HepG2 (cell line): Measurements from ENCODE around the gene USE1. TPM values are rescaled to one million over a fixed set of nuclear protein-coding genes. Genes with fewer than 3 reads are reported as not detected.

Source experiments
- ATAC-seq: fragments of 200-7000 bp; cut with Tn5 transposase; 3 replicates; pipeline ENCODE4 v1.9.1; 2020; ENCODE audit warnings: mild to moderate bottlenecking, moderate library complexity
- BruUV-seq: library from RNA; stranded (reverse); fragments of 400-500 nt; replicated peaks from 2 replicates; lab custom pipeline; 2021; lab: Mats Ljungman, UMichigan
- CTCF ChIA-PET: fragments of 300-600 bp; formaldehyde crosslinking; extraction: SDS; loops from one replicate; lab custom pipeline; 2021; ENCODE audit warnings: low total read pairs, inconsistent platforms, low intra/inter-chr PET ratio; lab: Yijun Ruan, JAX
- POLR2A ChIA-PET: fragments of 350-600 bp; sonication (Branson Sonifier 250); formaldehyde crosslinking; loops from one replicate; lab custom pipeline; 2020; ENCODE audit warnings: antibody characterized with exemption, inconsistent platforms; lab: Yijun Ruan, JAX
- DNase-seq: peaks from one replicate; pipeline ENCODE4 v3.0.0-alpha.2; 2015; ENCODE audit warnings: low spot score
- FAIRE-seq: peaks from 3 replicates; lab custom pipeline; 2011; peaks lifted over from hg19 to GRCh38; lab: Jason Lieb, UNC
- H2AFZ ChIP-seq: one replicate; pipeline ENCODE4 v1.6.1; 2011; ENCODE audit warnings: low read length, inconsistent platforms
- H3K27ac ChIP-seq: fragments of 300-600 bp; 3 replicates; pipeline ENCODE4 v1.8.0; 2011; ENCODE audit warnings: mixed run types, mild to moderate bottlenecking, mixed read lengths, low read length, inconsistent platforms; ENCODE audit not compliant: insufficient read depth; ENCODE audit errors: extremely low read length
- H3K27me3 ChIP-seq, 2 experiments: fragments of 200-600 bp in 1 of 2; 2 replicates in 1 of 2; 3 replicates in 1 of 2; pipeline versions ENCODE4 v1.6.0 to v1.8.0; 2011; ENCODE audit warnings: low read length in 2 of 2, mild to moderate bottlenecking in 2 of 2, moderate library complexity in 2 of 2, inconsistent platforms in 1 of 2; ENCODE audit not compliant: insufficient read depth in 2 of 2, control insufficient read depth in 1 of 2
- H3K36me3 ChIP-seq, 2 experiments: fragments of 200-600 bp in 1 of 2; replicated peaks in 1 of 2; 2 replicates in 1 of 2; 3 replicates in 1 of 2; pipeline versions ENCODE4 v1.5.1 to v1.8.0; 2011; ENCODE audit warnings: low read length in 2 of 2, inconsistent platforms in 1 of 2; ENCODE audit not compliant: insufficient read depth in 2 of 2, control insufficient read depth in 1 of 2
- H3K4me1 ChIP-seq: 2 replicates; pipeline ENCODE4 v1.5.1; 2012; ENCODE audit warnings: low read length, inconsistent platforms; ENCODE audit not compliant: insufficient read depth
- H3K4me2 ChIP-seq: 2 replicates; pipeline ENCODE4 v1.6.0; 2011; ENCODE audit warnings: low read depth, low read length, inconsistent platforms
- H3K4me3 ChIP-seq, 3 experiments: fragments of 200-600 bp in 1 of 3; sonication (generic), shearing (Covaris generic) in 1 of 3; replicated peaks in 1 of 3; 2 replicates each; pipeline ENCODE4 v1.5.1; 2011 to 2016; ENCODE audit warnings: low read length in 3 of 3, inconsistent platforms in 2 of 3, low read depth in 2 of 3, mild to moderate bottlenecking in 2 of 3, control low read depth in 1 of 3, mixed read lengths in 1 of 3; ENCODE audit not compliant: insufficient read depth in 1 of 3
- H3K79me2 ChIP-seq: one replicate; pipeline ENCODE4 v1.6.1; 2011; ENCODE audit warnings: low read length, inconsistent platforms; ENCODE audit not compliant: insufficient read depth
- H3K9ac ChIP-seq: 2 replicates; pipeline ENCODE4 v1.6.0; 2011; ENCODE audit warnings: mild to moderate bottlenecking, low read depth, low read length, inconsistent platforms; ENCODE audit not compliant: insufficient read depth
- H3K9me3 ChIP-seq: 2 replicates; pipeline ENCODE4 v1.5.1; 2012; ENCODE audit warnings: mild to moderate bottlenecking, low read length
- H4K20me1 ChIP-seq: 2 replicates; pipeline ENCODE4 v1.6.0; 2011; ENCODE audit warnings: inconsistent platforms, mild to moderate bottlenecking, low read length, moderate library complexity; ENCODE audit not compliant: insufficient read depth
- MED13 ChIP-seq: sonication (generic); formaldehyde crosslinking; IDR thresholded peaks from 2 replicates; pipeline ENCODE4 v1.5.0; 2020; ENCODE audit warnings: missing genetic modification reagents
- ZBTB38 ChIP-seq: sonication (generic); formaldehyde crosslinking; IDR thresholded peaks from 2 replicates; pipeline ENCODE4 v1.5.1; 2020; ENCODE audit warnings: mild to moderate bottlenecking, missing genetic modification reagents
- ZNF180 ChIP-seq: sonication (generic); formaldehyde crosslinking; IDR thresholded peaks from 2 replicates; pipeline ENCODE4 v1.4.0; 2020; ENCODE audit warnings: low read depth, missing genetic modification reagents, borderline replicate concordance
- ZNF616 ChIP-seq: sonication (generic); formaldehyde crosslinking; IDR thresholded peaks from 2 replicates; pipeline ENCODE4 v1.5.0; 2020; ENCODE audit warnings: low read depth, mild to moderate bottlenecking, missing genetic modification reagents
- WGBS: methylation state at CpG from one replicate; pipeline ENCODE4 v1.1.6; 2017; ENCODE audit warnings: low lambda C conversion rate; 5-methylcytosine and 5-hydroxymethylcytosine counted together
- in situ Hi-C: cut with HindIII; loops from 2 replicates; pipeline ENCODE4 v1.10.0; 2017; ENCODE audit warnings: low pct_unique_long_range_greater_than_20kb; ENCODE audit not compliant: extremely low pct_ligation_motif_present
- intact Hi-C: fragments of 100-400 bp; cut with micrococcal nuclease; formaldehyde crosslinking; loops from one replicate; pipeline ENCODE4 v1.10.0; 2022; ENCODE audit not compliant: unreplicated experiment
- polyA plus RNA-seq, 8 experiments: library from polyadenylated mRNA; depleted of rRNA in 3 of 8; stranded (reverse) in 7 of 8; unstranded in 1 of 8; fragments of >200 nt; fragmentation: Illumina TruSeq in 4 of 8; extraction: Trizol in 4 of 8; gene quantifications; 2 replicates each; pipeline versions ENCODE4 v1.2.1 to v1.2.3, GENCODE V29; 2011 to 2016; ENCODE audit warnings: low read depth in 4 of 8, missing spikeins in 1 of 8, mixed read lengths in 1 of 8; ENCODE audit not compliant: insufficient read depth in 1 of 8
- total RNA-seq, 5 experiments: library from RNA; depleted of rRNA; stranded (reverse); fragments of >200 nt; fragmentation: Illumina TruSeq; extraction: Trizol; gene quantifications; 2 replicates each; pipeline ENCODE4 v1.2.3, GENCODE V29; 2016; ENCODE audit warnings: low read depth in 1 of 5
- TF ChIP-seq, protein P1 (sequence below): sonication (generic); formaldehyde crosslinking; IDR thresholded peaks from 2 replicates; pipeline ENCODE4 v1.5.0; 2020; ENCODE audit warnings: mild to moderate bottlenecking, missing genetic modification reagents, moderate library complexity

Gene USE1
- total and polyA plus RNA-seq, 2 of the 13 experiments (the other 11 are each of a cell fraction or from before 2014, with no cell fraction given) = 9.9 to 17.6 TPM

- TSS peak; percentile 62 for BruUV-seq
- Histone ChIP-seq H4K20me1 (no peaks in the 10 kb centered on the region), H3K4me1 (peaks cover 43% of the 10 kb centered on the region), H3K27ac (peak overlapping the region; percentile 97), H3K27me3 (no peaks in the 10 kb centered on the region; a peak in 1 of 5 replicates), H3K9me3 (no peaks in the 10 kb centered on the region), H3K9ac (peak overlapping the region; percentile 99), H3K79me2 (no peaks in the 10 kb centered on the region), H3K4me3 (peak overlapping the region; percentile 63 to 94 (median 81); a peak in 4 of 6 replicates), H3K4me2 (peak overlapping the region; percentile 77), H2AFZ (no peak overlapping the region), H3K36me3 (peaks cover 0 to 6% of the 10 kb centered on the region in 2 experiments; a peak in 2 of 5 replicates)
- WGBS = 96% methylated on average over 11 of the region's 13 CpGs
- ChIA-PET POLR2A (interaction anchor here (0.6 to 4.2 kb wide), 23 partner anchors 10 to 142 kb away, joined by 3 to 120 read pairs (median 8); partner anchors contain the start of genes ABHD8, BABAM1, DDA1 and HAUS8), CTCF (no interaction called here)
- intact Hi-C loops (no loop called here), in situ Hi-C loops (no loop called here)
- ATAC-seq (no peak), DNase-seq (no peak), FAIRE-seq (no peak)
- TF ChIP-seq ZNF180 (CRISPR knock-in tag) (no peak), MED13 (CRISPR knock-in tag) (0 out of 2 replicates have a peak, but pooled peaks have one; percentile 24)
Observed at GRCh38 chr19:17216058-17216670, 1.0 kb downstream of the USE1 start.

- ATAC-seq (no peak), DNase-seq (no peak), FAIRE-seq (no peak)
- Histone ChIP-seq H3K27ac (no peak overlapping the region), H3K4me2 (no peak overlapping the region), H3K4me3 (no peak overlapping the region), H3K27me3 (no peaks in the 10 kb centered on the region; a peak in 1 of 5 replicates), H3K9ac (no peak overlapping the region)
- BruUV-seq = no TSS peak
- POLR2A ChIA-PET = interaction anchor here (1.5 kb wide), 1 partner anchor 36 kb away, joined by 4 read pairs; no protein-coding TSS in a partner anchor
- intact Hi-C loops = no loop called here
- TF ChIP-seq ZBTB38 (CRISPR knock-in tag) = 0 out of 2 replicates have a peak, but pooled peaks have one; percentile 35
- TF ChIP-seq, protein P1, sequence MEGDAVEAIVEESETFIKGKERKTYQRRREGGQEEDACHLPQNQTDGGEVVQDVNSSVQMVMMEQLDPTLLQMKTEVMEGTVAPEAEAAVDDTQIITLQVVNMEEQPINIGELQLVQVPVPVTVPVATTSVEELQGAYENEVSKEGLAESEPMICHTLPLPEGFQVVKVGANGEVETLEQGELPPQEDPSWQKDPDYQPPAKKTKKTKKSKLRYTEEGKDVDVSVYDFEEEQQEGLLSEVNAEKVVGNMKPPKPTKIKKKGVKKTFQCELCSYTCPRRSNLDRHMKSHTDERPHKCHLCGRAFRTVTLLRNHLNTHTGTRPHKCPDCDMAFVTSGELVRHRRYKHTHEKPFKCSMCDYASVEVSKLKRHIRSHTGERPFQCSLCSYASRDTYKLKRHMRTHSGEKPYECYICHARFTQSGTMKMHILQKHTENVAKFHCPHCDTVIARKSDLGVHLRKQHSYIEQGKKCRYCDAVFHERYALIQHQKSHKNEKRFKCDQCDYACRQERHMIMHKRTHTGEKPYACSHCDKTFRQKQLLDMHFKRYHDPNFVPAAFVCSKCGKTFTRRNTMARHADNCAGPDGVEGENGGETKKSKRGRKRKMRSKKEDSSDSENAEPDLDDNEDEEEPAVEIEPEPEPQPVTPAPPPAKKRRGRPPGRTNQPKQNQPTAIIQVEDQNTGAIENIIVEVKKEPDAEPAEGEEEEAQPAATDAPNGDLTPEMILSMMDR = 0 out of 2 replicates have a peak, but pooled peaks have one; percentile 9
- no peak for TF ChIP-seq ZNF616 (CRISPR knock-in tag)
- TF ChIP-seq, all 625 proteins: peak for 2
- in situ Hi-C loops = no loop called here
- no peaks in the 10 kb centered on the region for H3K9me3 ChIP-seq
- H3K4me1 ChIP-seq = peaks cover 32% of the 10 kb centered on the region
- no peaks in the 10 kb centered on the region for H3K79me2 ChIP-seq
- CTCF ChIA-PET = no interaction called here
- 95% methylated on average over 8 of the region's 8 CpGs for WGBS
- H3K36me3 ChIP-seq = peaks cover 0 to 6% of the 10 kb centered on the region in 2 experiments; a peak in 2 of 5 replicates
- no peak overlapping the region for H2AFZ ChIP-seq
- no peaks in the 10 kb centered on the region for H4K20me1 ChIP-seq
Observed at GRCh38 chr19:17219286-17219685, 4.1 kb downstream of the USE1 start.
